HFFc6 (cell line): Measurements from ENCODE around the gene GRB10. TPM values are rescaled to one million over a fixed set of nuclear protein-coding genes. Genes with fewer than 3 reads are reported as not detected.

ENCODE experiments used
- DNase-seq: peaks from one replicate; pipeline ENCODE4 v3.0.0-alpha.2; 2018
- H3K27ac Mint-ChIP-seq: 2 replicates; pipeline ENCODE4 v1.8.0; 2020; ENCODE audit warnings: mild to moderate bottlenecking, mixed read lengths
- H3K27me3 Mint-ChIP-seq: 2 replicates; pipeline ENCODE4 v1.8.0; 2021; ENCODE audit warnings: mild to moderate bottlenecking, moderate library complexity, mixed read lengths; ENCODE audit not compliant: insufficient read depth
- H3K36me3 Mint-ChIP-seq: 2 replicates; pipeline ENCODE4 v1.8.0; 2021; ENCODE audit warnings: low read depth, mixed read lengths
- H3K4me1 Mint-ChIP-seq: 2 replicates; pipeline ENCODE4 v1.8.0; 2020; ENCODE audit warnings: low read depth, mixed read lengths
- H3K4me3 Mint-ChIP-seq: 2 replicates; pipeline ENCODE4 v1.8.0; 2020; ENCODE audit warnings: mild to moderate bottlenecking, moderate library complexity, mixed read lengths
- H3K9me3 Mint-ChIP-seq: 2 replicates; pipeline ENCODE4 v1.8.0; 2020; ENCODE audit warnings: mild to moderate bottlenecking, mixed read lengths
- total RNA-seq, 6 experiments: library from RNA; stranded (reverse); fragmentation: NEBNext Ultra II Directional; extraction: Animal tissue kit (Norgen Biotek cat#: 25700); gene quantifications; 2 replicates in 1 of 6; 3 replicates in 5 of 6; pipeline ENCODE4 v1.2.3, GENCODE V29; 2021
- TF ChIP-seq, protein P1 (sequence below): fragments of 200-600 bp; sonication (generic); IDR thresholded peaks from 2 replicates; pipeline ENCODE4 v1.5.0; 2021; ENCODE audit warnings: antibody characterized with exemption, mild to moderate bottlenecking

Gene GRB10
- total RNA-seq, 6 experiments from 2014 or later = 13.6 to 17.8 (median 14.8) TPM

- H3K27me3 Mint-ChIP-seq = no peaks in the 10 kb centered on the region
These were observed 128.7 kb downstream of the GRB10 start for GRCh38 chr7:50653981-50654425.

GRCh38 chr7:50653126-50653864 lies 129.4 kb downstream of the GRB10 start:
- TF ChIP-seq, protein P1, sequence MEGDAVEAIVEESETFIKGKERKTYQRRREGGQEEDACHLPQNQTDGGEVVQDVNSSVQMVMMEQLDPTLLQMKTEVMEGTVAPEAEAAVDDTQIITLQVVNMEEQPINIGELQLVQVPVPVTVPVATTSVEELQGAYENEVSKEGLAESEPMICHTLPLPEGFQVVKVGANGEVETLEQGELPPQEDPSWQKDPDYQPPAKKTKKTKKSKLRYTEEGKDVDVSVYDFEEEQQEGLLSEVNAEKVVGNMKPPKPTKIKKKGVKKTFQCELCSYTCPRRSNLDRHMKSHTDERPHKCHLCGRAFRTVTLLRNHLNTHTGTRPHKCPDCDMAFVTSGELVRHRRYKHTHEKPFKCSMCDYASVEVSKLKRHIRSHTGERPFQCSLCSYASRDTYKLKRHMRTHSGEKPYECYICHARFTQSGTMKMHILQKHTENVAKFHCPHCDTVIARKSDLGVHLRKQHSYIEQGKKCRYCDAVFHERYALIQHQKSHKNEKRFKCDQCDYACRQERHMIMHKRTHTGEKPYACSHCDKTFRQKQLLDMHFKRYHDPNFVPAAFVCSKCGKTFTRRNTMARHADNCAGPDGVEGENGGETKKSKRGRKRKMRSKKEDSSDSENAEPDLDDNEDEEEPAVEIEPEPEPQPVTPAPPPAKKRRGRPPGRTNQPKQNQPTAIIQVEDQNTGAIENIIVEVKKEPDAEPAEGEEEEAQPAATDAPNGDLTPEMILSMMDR = no peak
- no peaks in the 10 kb centered on the region for H3K27me3 Mint-ChIP-seq
- H3K36me3 Mint-ChIP-seq = peaks cover 6% of the 10 kb centered on the region; the same call in 1 of the 2 replicates
- DNase-seq = no peak
- H3K4me3 Mint-ChIP-seq = no peak overlapping the region
- H3K9me3 Mint-ChIP-seq = no peaks in the 10 kb centered on the region
- peaks cover 33% of the 10 kb centered on the region for H3K4me1 Mint-ChIP-seq
- no peak overlapping the region for H3K27ac Mint-ChIP-seq

More at GRCh38 chr7:50653981-50654425, 128.7 kb downstream of the GRB10 start:
- no peak overlapping the region for H3K4me3 Mint-ChIP-seq
- DNase-seq = no peak
- TF ChIP-seq, protein P1 = no peak
- H3K27ac Mint-ChIP-seq = no peak overlapping the region
- peaks cover 5% of the 10 kb centered on the region; the same call in 1 of the 2 replicates for H3K36me3 Mint-ChIP-seq
- H3K9me3 Mint-ChIP-seq = no peaks in the 10 kb centered on the region
- peaks cover 33% of the 10 kb centered on the region for H3K4me1 Mint-ChIP-seq

- Mint-ChIP-seq H3K4me1 (peaks cover 27% of the 10 kb centered on the region), H3K4me3 (no peak overlapping the region), H3K27me3 (no peaks in the 10 kb centered on the region), H3K9me3 (no peaks in the 10 kb centered on the region), H3K27ac (no peak overlapping the region), H3K36me3 (peaks cover 6% of the 10 kb centered on the region; the same call in 1 of the 2 replicates)
- DNase-seq = no peak
- TF ChIP-seq, protein P1 = no peak
These were observed 130.1 kb downstream of the GRB10 start for GRCh38 chr7:50652400-50653125.

DNA sequence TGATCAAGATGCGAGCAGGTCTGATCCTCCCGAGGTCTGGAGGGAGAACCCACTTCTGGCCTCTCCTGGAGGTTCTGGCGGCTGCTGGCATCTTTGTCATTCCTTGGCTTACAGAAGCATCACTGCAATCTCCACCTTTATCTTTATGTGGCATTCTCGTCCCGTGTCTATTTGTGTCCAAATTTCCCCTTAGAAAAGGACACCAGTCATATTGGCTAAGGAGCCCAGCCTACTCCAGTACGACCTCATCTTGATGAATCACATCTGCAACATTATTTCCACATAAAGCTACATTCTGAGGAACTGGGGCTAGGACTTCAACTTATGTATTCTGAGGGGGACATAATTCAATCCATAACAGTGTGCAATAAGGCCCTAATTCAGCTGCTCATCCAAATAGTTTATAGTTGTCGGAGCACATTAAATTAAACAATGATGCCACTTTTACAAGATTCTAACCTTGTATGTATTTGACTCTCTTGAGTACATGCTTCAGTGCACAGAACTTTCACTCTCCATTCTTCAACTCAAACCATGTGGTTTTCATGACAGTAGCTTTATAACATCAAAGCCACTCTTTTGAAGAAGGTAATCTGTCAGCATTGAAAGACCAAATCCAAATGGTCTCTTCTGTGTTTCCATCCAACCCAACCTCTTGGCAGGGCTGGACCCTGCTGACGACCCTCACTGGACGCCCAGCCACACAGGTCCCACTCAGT lies 131.3 kb downstream of the GRB10 start:
- Mint-ChIP-seq H3K4me1 (peaks cover 15% of the 10 kb centered on the region), H3K9me3 (no peaks in the 10 kb centered on the region), H3K27me3 (no peaks in the 10 kb centered on the region), H3K4me3 (no peak overlapping the region), H3K36me3 (peaks cover 6% of the 10 kb centered on the region; the same call in 1 of the 2 replicates), H3K27ac (no peak overlapping the region)
- TF ChIP-seq, protein P1 = no peak
- no peak for DNase-seq

GRCh38 chr7:50650057-50650664 lies 132.5 kb downstream of the GRB10 start:
- Mint-ChIP-seq H3K4me3 (no peak overlapping the region), H3K9me3 (no peaks in the 10 kb centered on the region), H3K36me3 (peaks cover 6% of the 10 kb centered on the region; the same call in 1 of the 2 replicates), H3K27ac (no peak overlapping the region), H3K4me1 (peaks cover 10% of the 10 kb centered on the region; the same call in 1 of the 2 replicates), H3K27me3 (no peaks in the 10 kb centered on the region)
- no peak for DNase-seq
- TF ChIP-seq, protein P1 = no peak
